Stomach (tissue), 9 donors: ENCODE data around the gene LCE5A. TPM values are rescaled to one million over a fixed set of nuclear protein-coding genes. Genes with fewer than 3 reads are reported as not detected.
A peak's percentile ranks its signal among the peaks of the same experiment; 100 is the strongest.
"Not testable (repeated sequence)": the region's sequence is repeated elsewhere in the genome, so short reads cannot be mapped to it uniquely, and the experiment has no call there.

Experiments used
- DNase-seq, 2 donors: peaks; one replicate each; pipeline versions ENCODE4 v3.0.0 to v3.0.0-alpha.2; 2013 to 2019
- H3K27ac ChIP-seq, 5 donors: fragments of 200-600 bp in 4 of 5; sonication (generic) in 4 of 5; one replicate each; pipeline ENCODE4 v1.5.1; 2013 to 2019; ENCODE audit warnings: mild to moderate bottlenecking in 1 of 5, moderate library complexity in 1 of 5
- H3K27me3 ChIP-seq, 3 donors: fragments of 200-600 bp; sonication (generic); one replicate each; pipeline ENCODE4 v1.5.1; 2017 to 2019; ENCODE audit warnings: mixed run types in 1 of 3
- H3K36me3 ChIP-seq, 4 donors: fragments of 200-600 bp; sonication (generic); 1 replicate in 3 of 4; 2 replicates in 1 of 4; pipeline ENCODE4 v1.5.1; 2016 to 2019
- H3K4me1 ChIP-seq, 4 donors: fragments of 200-600 bp; sonication (generic); one replicate each; pipeline ENCODE4 v1.5.1; 2016 to 2019
- H3K4me3 ChIP-seq, 4 donors: fragments of 200-600 bp; sonication (generic) in 3 of 4; one replicate each; pipeline ENCODE4 v1.5.1; 2016 to 2019; ENCODE audit warnings: mild to moderate bottlenecking in 1 of 4
- H3K9me3 ChIP-seq, 4 donors: fragments of 200-600 bp; sonication (generic); one replicate each; pipeline ENCODE4 v1.5.1; 2016 to 2019
- CTCF ChIP-seq, 7 experiments: fragments of 450-650 bp in 4 of 7; fragments of 200-600 bp in 3 of 7; sonication (generic) in 3 of 7; IDR thresholded peaks; one replicate each; pipeline ENCODE4 v1.5.1; 2016 to 2019; ENCODE audit warnings: antibody characterized with exemption in 7 of 7, control low read depth in 2 of 7, mild to moderate bottlenecking in 1 of 7
- EP300 ChIP-seq: sonication (generic); formaldehyde crosslinking; IDR thresholded peaks from one replicate; pipeline ENCODE4 v1.6.1; 2017; ENCODE audit warnings: antibody characterized with exemption
- POLR2A ChIP-seq, 4 donors: fragments of 450-650 bp; IDR thresholded peaks; one replicate each; pipeline ENCODE4 v1.6.1; 2016; ENCODE audit warnings: antibody characterized with exemption in 4 of 4, control low read depth in 2 of 4, mild to moderate bottlenecking in 1 of 4, moderate library complexity in 1 of 4
- POLR2AphosphoS5 ChIP-seq, 3 donors: sonication (generic); formaldehyde crosslinking; IDR thresholded peaks; one replicate each; pipeline ENCODE4 v1.6.1; 2016; ENCODE audit warnings: antibody characterized with exemption in 3 of 3
- WGBS, 5 donors: extraction: QIAGEN DNeasy Blood & Tissue Kit in 3 of 5; methylation state at CpG; one replicate each; pipeline versions ENCODE4 v1.1.5 to v1.1.7; 2013 to 2018; 5-methylcytosine and 5-hydroxymethylcytosine counted together
- intact Hi-C: fragments of 100-400 bp; cut with DNase I; formaldehyde crosslinking; loops from one replicate; pipeline ENCODE4 v1.15.1; 2023; ENCODE audit warnings: low total_unique reads
- polyA plus RNA-seq, 3 donors: library from polyadenylated mRNA; stranded (reverse); fragments of 200-250 nt; gene quantifications; one replicate each; pipeline ENCODE4 v1.2.3, GENCODE V29; 2013
- total RNA-seq, 5 donors: library from RNA; depleted of rRNA; stranded (reverse); fragments of >200 nt; gene quantifications; one replicate each; pipeline versions ENCODE4 v1.1.0 to v1.2.3, GENCODE V29; 2014 to 2016
- donor health status: healthy with polysubstance abuse.
- donor health status: Bipolar disorder and iron deficiency.
- donor health status: healthy.

LCE5A gene
- total and polyA plus RNA-seq, 8 donors: not detected

GRCh38 chr1:152487871-152488270, 22.7 kb upstream of the LCE5A start:
- intact Hi-C loops: no loop called here
- TF ChIP-seq POLR2AphosphoS5 (IDR thresholded peaks at IDR 0.05) (no peak), EP300 (no peak), CTCF (IDR thresholded peaks at IDR 0.05) (no peak), POLR2A (IDR thresholded peaks at IDR 0.05) (no peak)
- Histone ChIP-seq H3K4me3 (no peak overlapping the region), H3K36me3 (no peaks in the 10 kb centered on the region), H3K27ac (no peak overlapping the region), H3K4me1 (no peaks in the 10 kb centered on the region), H3K9me3 (peaks cover 0 to 9% (median 5%) of the 10 kb centered on the region in 4 donors), H3K27me3 (peaks cover 0 to 3% (median 0%) of the 10 kb centered on the region in 3 donors)
- no peak for DNase-seq
- WGBS, 5 donors: 66 to 89% (median 78%) methylated on average over 2 of the region's 2 CpGs

- intact Hi-C loops, H3K4me3 ChIP-seq, DNase-seq, H3K27ac ChIP-seq, H3K36me3 ChIP-seq, H3K27me3 ChIP-seq, H3K4me1 ChIP-seq, H3K9me3 ChIP-seq: not testable (repeated sequence)
These were observed 19.1 kb upstream of the LCE5A start for GRCh38 chr1:152491537-152491936.

GRCh38 chr1:152495066-152495675, 15.4 kb upstream of the LCE5A start:
- Histone ChIP-seq H3K9me3 (no peaks in the 10 kb centered on the region), H3K27me3 (peaks cover 0 to 6% (median 0%) of the 10 kb centered on the region in 3 donors), H3K36me3 (no peaks in the 10 kb centered on the region), H3K4me1 (no peaks in the 10 kb centered on the region), H3K27ac (no peak overlapping the region), H3K4me3 (no peak overlapping the region)
- WGBS, 5 donors: 29 to 51% (median 33%) methylated on average over 4 of the region's 4 CpGs
- TF ChIP-seq POLR2AphosphoS5 (IDR thresholded peaks at IDR 0.05): no peak
- no peak for TF ChIP-seq CTCF (IDR thresholded peaks at IDR 0.05)
- TF ChIP-seq POLR2A (IDR thresholded peaks at IDR 0.05): no peak
- TF ChIP-seq EP300: no peak
- peak in 1 of 2 donors; percentile 12 for DNase-seq
- intact Hi-C loops: no loop called here

GRCh38 chr1:152497273-152497672, 13.3 kb upstream of the LCE5A start:
- H3K9me3 ChIP-seq: no peaks in the 10 kb centered on the region
- TF ChIP-seq EP300 (no peak), POLR2A (IDR thresholded peaks at IDR 0.05) (no peak)
- H3K27me3 ChIP-seq: peaks cover 0 to 6% (median 0%) of the 10 kb centered on the region in 3 donors
- H3K27ac ChIP-seq: no peak overlapping the region
- intact Hi-C loops: no loop called here
- WGBS, 5 donors: 11 to 21% (median 14%) methylated on average over 2 of the region's 2 CpGs
- no peaks in the 10 kb centered on the region for H3K4me1 ChIP-seq
- DNase-seq: no peak
- H3K4me3 ChIP-seq: no peak overlapping the region
- H3K36me3 ChIP-seq: no peaks in the 10 kb centered on the region

- TF ChIP-seq POLR2AphosphoS5 (IDR thresholded peaks at IDR 0.05) (no peak), CTCF (IDR thresholded peaks at IDR 0.05) (no peak), EP300 (no peak), POLR2A (IDR thresholded peaks at IDR 0.05) (no peak)
- H3K36me3 ChIP-seq: no peaks in the 10 kb centered on the region
- H3K4me3 ChIP-seq: no peak overlapping the region
- intact Hi-C loops: no loop called here
- peak in 1 of 2 donors; percentile 25 for DNase-seq
- 23 to 64% (median 34%) methylated on average over 2 of the region's 2 CpGs for WGBS, 5 donors
- H3K27me3 ChIP-seq: peaks cover 0 to 5% (median 0%) of the 10 kb centered on the region in 3 donors
- no peak overlapping the region for H3K27ac ChIP-seq
- no peaks in the 10 kb centered on the region for H3K4me1 ChIP-seq
- no peaks in the 10 kb centered on the region for H3K9me3 ChIP-seq
These were observed 8.9 kb upstream of the LCE5A start for GRCh38 chr1:152501704-152502103.
